HG02938 (cell line): Measurements from ENCODE around the gene GNAO1.
A peak's percentile ranks its signal among the peaks of the same experiment; 100 is the strongest.

Source experiments
- ATAC-seq: cut with Tn5 transposase; IDR thresholded peaks from one replicate; pipeline ENCODE4 v1.9.1; 2021; ENCODE audit warnings: mild to moderate bottlenecking, moderate library complexity; ENCODE audit not compliant: unreplicated experiment

The GNAO1 gene

DNA sequence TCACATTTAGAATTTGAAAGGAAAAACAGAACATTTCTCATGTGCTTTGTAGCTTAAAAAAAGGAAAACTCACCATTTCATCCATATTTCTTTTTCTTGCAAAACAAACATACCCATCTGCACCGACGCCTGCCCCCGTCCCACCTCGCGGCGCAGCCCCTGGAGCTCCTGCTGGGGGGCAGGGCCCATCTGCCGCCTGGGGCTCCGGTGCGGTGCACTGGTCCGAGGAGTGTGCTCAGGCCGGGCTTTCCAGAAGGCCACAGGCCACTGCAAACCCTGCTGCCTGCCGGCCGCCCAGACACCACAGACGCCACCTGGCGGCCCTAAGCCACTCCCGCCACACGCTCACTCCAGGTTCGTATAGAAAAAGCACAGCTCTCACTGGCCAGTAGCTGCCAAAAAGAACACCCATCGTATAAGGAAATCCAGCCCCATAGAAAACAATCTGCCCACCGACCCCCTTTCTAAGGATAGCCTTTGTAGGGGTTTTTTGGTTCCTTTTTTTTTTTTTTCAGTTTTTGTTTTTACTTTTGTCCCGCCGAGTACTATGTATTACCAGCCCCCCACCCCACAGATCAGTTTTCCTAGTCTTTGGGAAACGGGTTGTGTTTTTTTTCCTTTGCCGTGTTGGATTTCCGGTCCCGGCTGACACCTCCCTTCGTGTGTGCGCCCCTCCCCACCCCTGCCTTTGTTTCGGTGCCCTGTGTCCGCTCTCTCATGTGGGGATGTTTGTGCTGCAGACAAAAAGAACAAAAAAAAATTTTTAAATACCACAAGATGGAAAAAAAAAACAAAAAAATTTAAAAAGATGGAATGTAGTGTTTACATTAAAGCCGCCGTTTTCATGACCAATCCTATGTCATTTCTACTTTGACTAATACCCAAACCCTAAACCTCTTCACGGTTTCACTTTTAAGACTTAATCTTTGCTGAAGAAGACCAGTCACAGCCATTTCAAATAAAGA, 165.3 kb downstream of the GNAO1 start:
- peak; percentile 86 for ATAC-seq

DNA sequence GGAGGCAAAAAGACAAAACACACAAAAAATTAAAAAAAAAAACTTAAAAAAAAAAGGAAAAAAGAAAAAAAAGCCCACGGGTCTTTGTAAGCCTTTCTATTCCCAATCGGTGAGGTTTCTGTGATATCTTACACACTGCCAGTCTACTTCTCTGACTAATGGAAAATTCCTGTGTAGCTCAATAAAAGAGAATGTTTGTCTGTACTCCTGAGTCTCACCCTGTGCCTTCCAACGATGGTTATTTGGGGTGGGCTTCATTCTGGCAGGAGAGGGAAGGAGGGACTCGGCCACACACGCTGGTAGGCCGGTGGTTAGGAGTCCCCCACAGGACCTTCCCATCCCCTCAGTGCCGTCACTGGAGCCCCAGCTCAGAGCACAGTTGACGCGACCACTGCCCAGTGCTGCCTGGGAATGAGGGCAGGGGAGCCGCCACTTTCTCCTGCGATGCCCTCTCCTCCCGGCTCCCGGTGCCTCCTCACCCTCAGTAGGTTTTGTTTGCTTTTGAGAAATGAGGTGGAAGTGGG, 166.0 kb downstream of the GNAO1 start:
- ATAC-seq: peak; percentile 9

- ATAC-seq: no peak
Measured at GRCh38 chr16:56357765-56358322, 166.6 kb downstream of the GNAO1 start.

GRCh38 chr16:56360117-56361008, 169.1 kb downstream of the GNAO1 start:
- no peak for ATAC-seq

GRCh38 chr16:56362057-56362655, 170.9 kb downstream of the GNAO1 start:
- no peak for ATAC-seq

DNA sequence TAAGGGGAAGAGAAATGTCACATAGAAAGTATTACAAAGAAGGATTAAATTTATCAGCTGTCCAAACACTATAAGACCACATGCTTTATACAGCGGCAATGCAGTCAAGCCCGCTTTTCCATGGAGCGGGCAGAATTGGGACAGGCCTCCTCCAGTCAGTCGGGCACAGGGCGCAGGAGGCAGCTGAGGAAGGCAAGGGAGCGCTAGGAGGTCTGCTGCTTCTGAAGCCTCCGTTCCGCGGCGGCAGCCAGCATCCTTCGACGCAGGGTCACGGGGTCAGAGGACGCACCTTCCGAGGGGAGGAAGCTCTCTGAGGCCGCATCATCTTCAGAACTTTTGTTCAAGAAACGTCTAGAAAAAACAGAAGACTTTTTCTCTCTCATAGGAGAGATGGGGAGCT, 171.4 kb downstream of the GNAO1 start:
- no peak for ATAC-seq

GRCh38 chr16:56363181-56363716, 172.0 kb downstream of the GNAO1 start:
- no peak for ATAC-seq

GRCh38 chr16:56363781-56364565, 172.7 kb downstream of the GNAO1 start:
- ATAC-seq: no peak

- ATAC-seq: no peak
Measured at GRCh38 chr16:56364865-56365264, 173.6 kb downstream of the GNAO1 start.

GRCh38 chr16:56365552-56365951, 174.3 kb downstream of the GNAO1 start:
- ATAC-seq: no peak

DNA sequence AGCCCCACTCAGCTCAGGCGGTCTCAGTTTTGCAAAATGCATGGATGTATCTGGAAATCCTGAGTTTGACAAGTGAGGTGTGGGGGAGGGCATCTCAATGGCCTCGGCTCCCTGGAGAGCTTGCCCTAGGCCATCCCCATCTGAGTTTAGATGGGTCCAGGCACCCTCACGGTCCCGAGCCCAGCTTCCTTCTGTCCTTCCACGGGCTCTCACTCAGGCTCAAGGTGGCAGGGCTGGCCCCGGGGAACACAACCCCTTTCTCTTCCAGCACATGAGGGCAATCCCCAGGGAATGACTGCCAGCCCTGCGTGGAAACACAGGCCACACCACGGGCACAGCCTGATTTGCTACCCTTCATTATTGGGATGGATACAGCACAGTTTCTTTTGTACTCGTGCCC, 175.7 kb downstream of the GNAO1 start:
- no peak for ATAC-seq

GRCh38 chr16:56367764-56368163, 176.5 kb downstream of the GNAO1 start:
- ATAC-seq: no peak

- no peak for ATAC-seq
Measured at GRCh38 chr16:56368545-56368944, 177.3 kb downstream of the GNAO1 start.

- no peak for ATAC-seq
Measured at GRCh38 chr16:56369202-56369601, 177.9 kb downstream of the GNAO1 start.

DNA sequence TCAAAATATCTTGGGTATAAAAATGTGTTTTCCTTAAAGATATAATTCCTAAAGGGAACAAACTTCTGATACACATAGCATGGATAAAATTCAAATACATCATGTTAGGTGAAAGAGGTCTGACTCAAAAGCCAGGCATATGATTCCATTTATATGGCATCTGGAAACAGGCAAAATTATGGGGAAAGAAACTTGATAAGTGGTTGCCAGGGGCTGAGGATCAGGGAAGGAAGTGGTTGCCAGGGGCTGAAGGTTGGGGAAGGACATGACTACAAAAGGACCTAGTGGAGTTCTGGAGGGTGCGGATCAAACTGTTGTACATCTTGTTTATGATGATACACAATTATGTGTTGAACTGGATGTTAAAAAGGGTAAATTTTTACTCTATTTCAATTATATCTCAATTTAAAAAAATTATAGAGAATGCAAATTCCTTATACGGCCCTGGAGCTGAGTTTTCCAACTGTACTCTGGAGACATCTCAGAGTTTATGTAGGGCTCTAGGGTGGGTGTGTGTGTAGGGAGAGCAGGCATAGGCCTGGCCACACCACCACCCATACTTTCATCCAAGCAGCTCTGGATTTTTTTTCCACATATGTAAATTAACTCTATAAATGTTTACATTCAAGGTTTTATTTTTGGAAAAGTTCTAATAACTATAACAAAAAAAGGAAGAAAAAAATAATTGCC, 179.0 kb downstream of the GNAO1 start:
- no peak for ATAC-seq

- no peak for ATAC-seq
Measured at GRCh38 chr16:56370875-56371659, 179.8 kb downstream of the GNAO1 start.

DNA sequence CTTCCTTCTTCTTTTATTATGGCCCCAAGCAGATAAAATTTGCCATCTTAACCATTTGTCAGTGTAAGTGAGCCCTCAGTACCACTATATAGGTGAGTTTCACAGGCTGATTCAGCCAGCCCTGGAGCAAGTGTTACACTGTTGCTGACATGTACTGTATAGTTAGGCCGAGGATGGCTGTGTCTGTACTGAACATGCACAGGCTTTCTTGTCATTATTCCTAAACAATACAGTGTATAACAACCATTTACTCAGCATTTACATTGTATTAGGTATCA, 180.3 kb downstream of the GNAO1 start:
- no peak for ATAC-seq

DNA sequence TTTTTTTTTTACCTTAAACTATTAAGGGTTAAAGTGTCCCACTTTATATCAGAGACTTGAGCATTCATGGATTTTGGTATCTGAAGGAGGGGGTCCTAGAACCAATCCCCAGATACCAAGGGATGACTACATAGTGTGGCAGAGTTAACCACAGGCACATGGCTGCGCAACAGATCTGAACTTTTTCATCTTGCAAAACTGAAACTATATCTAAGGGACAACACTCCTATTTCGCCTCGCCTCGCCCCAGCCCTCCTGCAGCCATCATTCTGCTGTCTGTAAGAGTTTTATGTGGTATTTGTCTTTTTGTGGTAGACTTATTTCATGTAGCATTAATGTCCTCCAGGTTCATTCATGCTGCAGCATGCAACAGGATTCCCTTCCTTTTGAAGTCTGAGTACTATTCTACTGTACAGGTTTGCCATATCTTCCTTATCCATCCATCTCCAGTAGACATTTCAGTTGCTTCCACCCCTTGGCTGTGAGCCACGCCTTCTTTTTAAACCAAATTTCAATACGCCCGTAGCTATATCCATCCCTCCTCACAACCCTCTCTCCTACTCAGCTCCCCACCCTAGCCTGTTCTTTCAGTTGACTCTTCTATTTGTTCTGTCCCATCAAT, 180.8 kb downstream of the GNAO1 start:
- no peak for ATAC-seq
